CD14-positive monocyte (primary cell): ENCODE data around the gene CLASP1. TPM values are rescaled to one million over a fixed set of nuclear protein-coding genes. Genes with fewer than 3 reads are reported as not detected.
A peak's percentile ranks its signal among the peaks of the same experiment; 100 is the strongest.

Source experiments
- DNase-seq, 3 donors: peaks; one replicate each; pipeline ENCODE4 v3.0.0-alpha.2; 2011 to 2022
- H2AFZ ChIP-seq: 2 replicates; pipeline ENCODE4 v1.6.0; 2012; ENCODE audit warnings: mild to moderate bottlenecking, low read depth, low read length, inconsistent platforms; ENCODE audit not compliant: insufficient read depth, poor library complexity, severe bottlenecking
- H3K27ac ChIP-seq, 2 donors: 1 replicate in 1 of 2; 2 replicates in 1 of 2; pipeline ENCODE4 v1.5.1; 2012 to 2013; ENCODE audit warnings: low read length in 2 of 2, control low read depth in 1 of 2, inconsistent platforms in 1 of 2, low read depth in 1 of 2, mild to moderate bottlenecking in 1 of 2
- H3K27me3 ChIP-seq, 2 donors: one replicate each; pipeline versions ENCODE4 v1.6.0 to v1.6.1; 2011 to 2013; ENCODE audit warnings: low read length in 2 of 2; ENCODE audit not compliant: control insufficient read depth in 2 of 2, insufficient read depth in 2 of 2
- H3K36me3 ChIP-seq, 2 donors: replicated peaks in 1 of 2; 1 replicate in 1 of 2; 2 replicates in 1 of 2; pipeline versions ENCODE4 v1.5.1 to v1.6.1; 2012 to 2013; ENCODE audit warnings: low read length in 2 of 2, control low read depth in 1 of 2, inconsistent platforms in 1 of 2, mild to moderate bottlenecking in 1 of 2; ENCODE audit not compliant: insufficient read depth in 2 of 2, control insufficient read depth in 1 of 2
- H3K4me1 ChIP-seq, 2 donors: 1 replicate in 1 of 2; 2 replicates in 1 of 2; pipeline versions ENCODE4 v1.5.1 to v1.6.1; 2012 to 2013; ENCODE audit warnings: low read length in 2 of 2, control low read depth in 1 of 2, inconsistent platforms in 1 of 2, mild to moderate bottlenecking in 1 of 2, moderate library complexity in 1 of 2; ENCODE audit not compliant: insufficient read depth in 2 of 2, control insufficient read depth in 1 of 2
- H3K4me2 ChIP-seq: replicated peaks from 2 replicates; pipeline ENCODE3; 2012; ENCODE audit warnings: low read length, moderate library complexity, mild to moderate bottlenecking; ENCODE audit not compliant: poor library complexity, severe bottlenecking; ENCODE audit errors: extremely low read depth
- H3K4me3 ChIP-seq, 3 experiments: fragments of 200-600 bp in 1 of 3; sonication (generic) in 1 of 3; replicated peaks in 1 of 3; 1 replicate in 2 of 3; 2 replicates in 1 of 3; pipeline ENCODE4 v1.5.1; 2011 to 2013; ENCODE audit warnings: low read length in 3 of 3, mild to moderate bottlenecking in 3 of 3, control low read depth in 2 of 3, low read depth in 2 of 3, inconsistent platforms in 1 of 3, moderate library complexity in 1 of 3
- H3K79me2 ChIP-seq: 2 replicates; pipeline ENCODE4 v1.6.0; 2012; ENCODE audit warnings: mild to moderate bottlenecking, control low read depth, inconsistent platforms, low read length, moderate library complexity; ENCODE audit not compliant: insufficient read depth
- H3K9ac ChIP-seq: 2 replicates; pipeline ENCODE4 v1.6.0; 2017; ENCODE audit warnings: low read length, mild to moderate bottlenecking; ENCODE audit not compliant: insufficient read depth, poor library complexity, severe bottlenecking
- H3K9me3 ChIP-seq, 2 donors: replicated peaks in 1 of 2; 1 replicate in 1 of 2; 2 replicates in 1 of 2; pipeline versions ENCODE4 v1.5.1 to v1.6.1; 2012 to 2013; ENCODE audit warnings: low read length in 2 of 2, control low read depth in 1 of 2; ENCODE audit not compliant: control insufficient read depth in 1 of 2, insufficient read depth in 1 of 2
- H4K20me1 ChIP-seq: 2 replicates; pipeline ENCODE4 v1.6.0; 2012; ENCODE audit warnings: mild to moderate bottlenecking, low read length, control low read depth, moderate library complexity; ENCODE audit not compliant: insufficient read depth
- H3K27ac Mint-ChIP-seq, 7 donors: one replicate each; pipeline ENCODE4 v1.8.0; 2020; ENCODE audit warnings: mild to moderate bottlenecking in 7 of 7, mixed read lengths in 7 of 7, moderate library complexity in 6 of 7, inconsistent platforms in 2 of 7
- H3K27me3 Mint-ChIP-seq, 3 donors: one replicate each; pipeline ENCODE4 v1.8.0; 2021 to 2022; ENCODE audit warnings: low read depth in 3 of 3, mild to moderate bottlenecking in 3 of 3, mixed read lengths in 3 of 3, moderate library complexity in 3 of 3, inconsistent platforms in 1 of 3
- H3K36me3 Mint-ChIP-seq, 2 donors: one replicate each; pipeline ENCODE4 v1.8.0; 2020; ENCODE audit warnings: mixed read lengths in 2 of 2, inconsistent platforms in 1 of 2, mild to moderate bottlenecking in 1 of 2
- H3K4me1 Mint-ChIP-seq: one replicate; pipeline ENCODE4 v1.8.0; 2020; ENCODE audit warnings: mild to moderate bottlenecking, mixed read lengths
- H3K4me3 Mint-ChIP-seq, 2 donors: one replicate each; pipeline ENCODE4 v1.8.0; 2020; ENCODE audit warnings: mild to moderate bottlenecking in 2 of 2, mixed read lengths in 2 of 2, moderate library complexity in 1 of 2
- H3K9me3 Mint-ChIP-seq, 7 donors: one replicate each; pipeline ENCODE4 v1.8.0; 2020 to 2022; ENCODE audit warnings: mixed read lengths in 7 of 7, mild to moderate bottlenecking in 6 of 7, moderate library complexity in 6 of 7, inconsistent platforms in 2 of 7
- WGBS: methylation state at CpG from one replicate; pipeline ENCODE4 v1.1.5; 2013; ENCODE audit warnings: missing lambda C conversion rate; ENCODE audit not compliant: insufficient coverage; 5-methylcytosine and 5-hydroxymethylcytosine counted together
- intact Hi-C, 2 donors: fragments of 100-400 bp; cut with micrococcal nuclease; formaldehyde crosslinking; loops; one replicate each; pipeline versions ENCODE4 v1.15.0 to v1.15.1; 2023
- polyA plus RNA-seq, 3 donors: library from polyadenylated mRNA; depleted of rRNA in 1 of 3; unstranded in 2 of 3; stranded (reverse) in 1 of 3; fragments of 300-500 nt in 2 of 3; fragments of >200 nt in 1 of 3; fragmentation: Illumina TruSeq in 2 of 3; gene quantifications; 1 replicate in 2 of 3; 2 replicates in 1 of 3; pipeline ENCODE4 v1.2.3, GENCODE V29; 2012 to 2021
- TF ChIP-seq, protein P1 (sequence below): fragments of 200-600 bp; IDR thresholded peaks from one replicate; pipeline ENCODE4 v1.8.0; 2022; ENCODE audit warnings: antibody characterized with exemption, mild to moderate bottlenecking

Gene CLASP1
- polyA plus RNA-seq, 3 donors, result 4.8 to 8.1 (median 7.6) TPM

DNA sequence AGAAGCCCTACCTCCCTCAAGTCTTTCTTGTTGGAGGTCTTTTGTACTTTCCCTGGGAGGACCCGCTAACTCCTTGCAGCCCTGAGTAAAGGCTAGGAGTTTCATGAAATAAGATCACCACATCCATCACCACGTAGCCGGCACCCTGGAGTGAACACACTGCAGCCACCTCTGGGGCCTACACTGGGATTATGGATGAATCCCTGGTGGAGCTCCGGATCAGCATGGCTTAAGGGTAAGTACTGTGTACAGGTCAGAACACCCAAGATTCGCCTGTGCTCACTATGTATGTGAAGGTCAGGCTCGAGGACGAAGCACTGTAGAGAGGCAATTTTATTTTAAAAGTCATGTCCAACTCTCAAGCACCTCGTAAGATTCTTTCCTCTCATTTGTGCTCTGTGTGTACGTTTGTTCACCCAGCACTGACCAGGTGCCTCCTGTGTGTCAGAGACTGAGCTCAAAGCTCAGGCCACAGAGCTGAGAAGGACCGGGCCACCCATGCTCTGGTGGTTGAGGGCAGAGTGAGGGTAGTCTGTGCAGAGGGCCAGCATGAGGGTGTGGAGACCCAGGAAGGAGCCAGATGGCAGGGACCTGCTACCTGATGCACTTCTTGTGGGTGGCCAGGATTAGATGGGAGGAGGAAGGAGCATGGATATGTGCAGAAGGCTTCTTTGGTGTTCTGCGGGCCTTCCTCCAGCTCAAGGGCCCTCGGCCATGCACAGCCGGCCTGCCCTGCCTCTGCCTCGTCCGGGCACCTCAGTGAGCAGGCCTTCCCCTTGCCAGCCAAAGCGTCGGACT lies 297.5 kb downstream of the CLASP1 start:
- H2AFZ ChIP-seq, result no peak overlapping the region
- TF ChIP-seq, protein P1, sequence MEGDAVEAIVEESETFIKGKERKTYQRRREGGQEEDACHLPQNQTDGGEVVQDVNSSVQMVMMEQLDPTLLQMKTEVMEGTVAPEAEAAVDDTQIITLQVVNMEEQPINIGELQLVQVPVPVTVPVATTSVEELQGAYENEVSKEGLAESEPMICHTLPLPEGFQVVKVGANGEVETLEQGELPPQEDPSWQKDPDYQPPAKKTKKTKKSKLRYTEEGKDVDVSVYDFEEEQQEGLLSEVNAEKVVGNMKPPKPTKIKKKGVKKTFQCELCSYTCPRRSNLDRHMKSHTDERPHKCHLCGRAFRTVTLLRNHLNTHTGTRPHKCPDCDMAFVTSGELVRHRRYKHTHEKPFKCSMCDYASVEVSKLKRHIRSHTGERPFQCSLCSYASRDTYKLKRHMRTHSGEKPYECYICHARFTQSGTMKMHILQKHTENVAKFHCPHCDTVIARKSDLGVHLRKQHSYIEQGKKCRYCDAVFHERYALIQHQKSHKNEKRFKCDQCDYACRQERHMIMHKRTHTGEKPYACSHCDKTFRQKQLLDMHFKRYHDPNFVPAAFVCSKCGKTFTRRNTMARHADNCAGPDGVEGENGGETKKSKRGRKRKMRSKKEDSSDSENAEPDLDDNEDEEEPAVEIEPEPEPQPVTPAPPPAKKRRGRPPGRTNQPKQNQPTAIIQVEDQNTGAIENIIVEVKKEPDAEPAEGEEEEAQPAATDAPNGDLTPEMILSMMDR, result no peak
- H4K20me1 ChIP-seq, result no peaks in the 10 kb centered on the region
- H3K36me3 Mint-ChIP-seq, result peaks cover 82 to 91% of the 10 kb centered on the region in 2 donors
- no peaks in the 10 kb centered on the region for H3K79me2 ChIP-seq
- no peak overlapping the region for H3K9ac ChIP-seq
- H3K9me3 ChIP-seq, result no peaks in the 10 kb centered on the region
- no peaks in the 10 kb centered on the region for H3K4me1 Mint-ChIP-seq
- intact Hi-C loops, result loop anchor here in 1 of 2 donors (10.0 kb wide), 1 partner anchor 227 kb away; no protein-coding TSS in a partner anchor
- peak overlapping the region in 2 of 7 donors; percentile 21 to 25 for H3K27ac Mint-ChIP-seq
- H3K36me3 ChIP-seq, result peaks cover 78 to 100% of the 10 kb centered on the region in 2 donors
- no peaks in the 10 kb centered on the region for H3K27me3 ChIP-seq
- peaks cover 0 to 1% (median 0%) of the 10 kb centered on the region in 7 donors for H3K9me3 Mint-ChIP-seq
- WGBS, result 100% methylated on average over 10 of the region's 17 CpGs
- H3K27ac ChIP-seq, result no peak overlapping the region
- H3K4me3 Mint-ChIP-seq, result no peak overlapping the region
- DNase-seq, result no peak
- H3K4me2 ChIP-seq, result no peak overlapping the region
- no peak overlapping the region for H3K4me3 ChIP-seq
- no peaks in the 10 kb centered on the region for H3K4me1 ChIP-seq
- H3K27me3 Mint-ChIP-seq, result peaks cover 0 to 4% (median 0%) of the 10 kb centered on the region in 3 donors

- no peak overlapping the region for H3K27ac ChIP-seq
- TF ChIP-seq, protein P1, result no peak
- no peaks in the 10 kb centered on the region for H4K20me1 ChIP-seq
- H3K4me1 ChIP-seq, result no peaks in the 10 kb centered on the region
- WGBS, result 96% methylated on average over 6 of the region's 6 CpGs
- Mint-ChIP-seq H3K4me1 (no peaks in the 10 kb centered on the region), H3K9me3 (peaks cover 0 to 1% (median 0%) of the 10 kb centered on the region in 7 donors), H3K27ac (peak overlapping the region in 1 of 7 donors; percentile 67), H3K36me3 (peaks cover 85 to 96% of the 10 kb centered on the region in 2 donors), H3K27me3 (peaks cover 0 to 4% (median 0%) of the 10 kb centered on the region in 3 donors), H3K4me3 (no peak overlapping the region)
- DNase-seq, result no peak
- H2AFZ ChIP-seq, result no peak overlapping the region
- intact Hi-C loops, result loop anchor here in 1 of 2 donors (10.0 kb wide), 1 partner anchor 226 kb away; no protein-coding TSS in a partner anchor
- no peak overlapping the region for H3K9ac ChIP-seq
- no peaks in the 10 kb centered on the region for H3K27me3 ChIP-seq
- no peak overlapping the region for H3K4me2 ChIP-seq
- peaks cover 87 to 100% of the 10 kb centered on the region in 2 donors for H3K36me3 ChIP-seq
- H3K79me2 ChIP-seq, result no peaks in the 10 kb centered on the region
- H3K4me3 ChIP-seq, result no peak overlapping the region
- H3K9me3 ChIP-seq, result no peaks in the 10 kb centered on the region
Measured at GRCh38 chr2:121350890-121351289, 298.4 kb downstream of the CLASP1 start.
